Measurements from ENCODE around the gene PARD6G. TPM values are rescaled to one million over a fixed set of nuclear protein-coding genes. Genes with fewer than 3 reads are reported as not detected.

Gene PARD6G
- total and polyA plus RNA-seq, 10 of the 15 experiments (the other 5 are each of a cell fraction or from before 2014, with no cell fraction given) = 0.20 to 2.0 (median 0.60) TPM

DNA sequence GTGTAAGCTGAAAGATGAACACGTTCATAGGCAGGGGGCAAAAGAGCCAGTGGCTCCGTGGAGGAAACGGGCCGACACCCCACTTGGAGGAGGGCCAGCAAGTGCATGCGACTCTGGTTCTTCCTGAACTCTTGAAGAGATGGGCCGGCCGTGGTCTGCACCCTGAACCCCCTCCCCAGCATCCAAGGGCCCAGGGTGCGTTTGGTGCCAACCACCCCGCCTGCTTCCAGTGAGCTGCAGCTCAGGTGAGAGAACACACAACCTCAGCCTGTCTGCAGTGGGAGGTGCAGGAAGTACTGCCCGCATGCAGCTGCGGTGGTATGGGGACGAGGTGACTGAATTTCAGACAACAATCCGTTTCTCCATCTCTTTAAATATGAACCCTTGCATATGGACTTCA is 79.4 kb downstream of the PARD6G start:
- no peaks in the 10 kb centered on the region for H3K27me3 ChIP-seq (replicated peaks in 1 of 2; ENCODE audit: control insufficient read depth in 2 of 2, insufficient read depth in 2 of 2, low read length in 1 of 2)
- no peak for TF ChIP-seq ZNF217 (IDR thresholded peaks at IDR 0.05)
- no peak for TF ChIP-seq BRCA1 (IDR thresholded peaks at IDR 0.05; ENCODE audit: low read depth, low read length)
- no peak for TF ChIP-seq EGR1 (IDR thresholded peaks at IDR 0.05; ENCODE audit: borderline replicate concordance in 1 of 2, low read depth in 2 of 2, low read length in 2 of 2)
- no peak for TF ChIP-seq ESRRA (IDR thresholded peaks at IDR 0.05; ENCODE audit: low read length)
- TF ChIP-seq SREBF2 (IDR thresholded peaks at IDR 0.05; ENCODE audit: low read length) = no peak
- TF ChIP-seq MXI1 (IDR thresholded peaks at IDR 0.05; ENCODE audit: low read depth, low read length) = no peak
- TF ChIP-seq, protein P1, sequence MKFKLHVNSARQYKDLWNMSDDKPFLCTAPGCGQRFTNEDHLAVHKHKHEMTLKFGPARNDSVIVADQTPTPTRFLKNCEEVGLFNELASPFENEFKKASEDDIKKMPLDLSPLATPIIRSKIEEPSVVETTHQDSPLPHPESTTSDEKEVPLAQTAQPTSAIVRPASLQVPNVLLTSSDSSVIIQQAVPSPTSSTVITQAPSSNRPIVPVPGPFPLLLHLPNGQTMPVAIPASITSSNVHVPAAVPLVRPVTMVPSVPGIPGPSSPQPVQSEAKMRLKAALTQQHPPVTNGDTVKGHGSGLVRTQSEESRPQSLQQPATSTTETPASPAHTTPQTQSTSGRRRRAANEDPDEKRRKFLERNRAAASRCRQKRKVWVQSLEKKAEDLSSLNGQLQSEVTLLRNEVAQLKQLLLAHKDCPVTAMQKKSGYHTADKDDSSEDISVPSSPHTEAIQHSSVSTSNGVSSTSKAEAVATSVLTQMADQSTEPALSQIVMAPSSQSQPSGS (IDR thresholded peaks at IDR 0.05; ENCODE audit: low read length) = no peak
- TF ChIP-seq TAF1 (IDR thresholded peaks at IDR 0.05; ENCODE audit: borderline replicate concordance, low read depth, low read length) = no peak
- no peak for TF ChIP-seq PAX5 (IDR thresholded peaks at IDR 0.05; ENCODE audit: borderline replicate concordance, low read depth, low read length)
- TF ChIP-seq, protein P2, sequence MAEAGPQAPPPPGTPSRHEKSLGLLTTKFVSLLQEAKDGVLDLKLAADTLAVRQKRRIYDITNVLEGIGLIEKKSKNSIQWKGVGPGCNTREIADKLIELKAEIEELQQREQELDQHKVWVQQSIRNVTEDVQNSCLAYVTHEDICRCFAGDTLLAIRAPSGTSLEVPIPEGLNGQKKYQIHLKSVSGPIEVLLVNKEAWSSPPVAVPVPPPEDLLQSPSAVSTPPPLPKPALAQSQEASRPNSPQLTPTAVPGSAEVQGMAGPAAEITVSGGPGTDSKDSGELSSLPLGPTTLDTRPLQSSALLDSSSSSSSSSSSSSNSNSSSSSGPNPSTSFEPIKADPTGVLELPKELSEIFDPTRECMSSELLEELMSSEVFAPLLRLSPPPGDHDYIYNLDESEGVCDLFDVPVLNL (IDR thresholded peaks at IDR 0.05; ENCODE audit: low read depth, low read length) = no peak
- TF ChIP-seq SPI1 (IDR thresholded peaks at IDR 0.05; ENCODE audit: borderline replicate concordance, insufficient read depth, low read depth, low read length) = no peak
- TF ChIP-seq, protein P3, sequence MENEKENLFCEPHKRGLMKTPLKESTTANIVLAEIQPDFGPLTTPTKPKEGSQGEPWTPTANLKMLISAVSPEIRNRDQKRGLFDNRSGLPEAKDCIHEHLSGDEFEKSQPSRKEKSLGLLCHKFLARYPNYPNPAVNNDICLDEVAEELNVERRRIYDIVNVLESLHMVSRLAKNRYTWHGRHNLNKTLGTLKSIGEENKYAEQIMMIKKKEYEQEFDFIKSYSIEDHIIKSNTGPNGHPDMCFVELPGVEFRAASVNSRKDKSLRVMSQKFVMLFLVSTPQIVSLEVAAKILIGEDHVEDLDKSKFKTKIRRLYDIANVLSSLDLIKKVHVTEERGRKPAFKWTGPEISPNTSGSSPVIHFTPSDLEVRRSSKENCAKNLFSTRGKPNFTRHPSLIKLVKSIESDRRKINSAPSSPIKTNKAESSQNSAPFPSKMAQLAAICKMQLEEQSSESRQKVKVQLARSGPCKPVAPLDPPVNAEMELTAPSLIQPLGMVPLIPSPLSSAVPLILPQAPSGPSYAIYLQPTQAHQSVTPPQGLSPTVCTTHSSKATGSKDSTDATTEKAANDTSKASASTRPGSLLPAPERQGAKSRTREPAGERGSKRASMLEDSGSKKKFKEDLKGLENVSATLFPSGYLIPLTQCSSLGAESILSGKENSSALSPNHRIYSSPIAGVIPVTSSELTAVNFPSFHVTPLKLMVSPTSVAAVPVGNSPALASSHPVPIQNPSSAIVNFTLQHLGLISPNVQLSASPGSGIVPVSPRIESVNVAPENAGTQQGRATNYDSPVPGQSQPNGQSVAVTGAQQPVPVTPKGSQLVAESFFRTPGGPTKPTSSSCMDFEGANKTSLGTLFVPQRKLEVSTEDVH (IDR thresholded peaks at IDR 0.05; ENCODE audit: low read depth, partially characterized antibody) = no peak
- H3K4me1 ChIP-seq (ENCODE audit: control insufficient read depth, insufficient read depth, low read length) = no peaks in the 10 kb centered on the region
- H3K27ac ChIP-seq (ENCODE audit: control insufficient read depth, insufficient read depth) = no peak overlapping the region
- H2AFZ ChIP-seq (ENCODE audit: control insufficient read depth, low read depth, low read length) = no peak overlapping the region
- no peak for DNase-seq (ENCODE audit: low read depth, low spot score)
- ATAC-seq = no peak
- in situ Hi-C loops (cut with MboI) = no loop called here
- ChIA-PET RAD21 (ENCODE audit: unreplicated experiment) (no interaction called here), POLR2A (interaction anchor here (0.7 kb wide), 1 partner anchor 12 kb away, joined by 3 read pairs; no protein-coding TSS in a partner anchor), CTCF (interaction anchor here (1.2 to 4.6 kb wide), 3 partner anchors 10 to 89 kb away, joined by 3 to 55 read pairs (median 19); no protein-coding TSS in a partner anchor), SMC1A (ENCODE audit: uncharacterized antibody, unreplicated experiment) (no interaction called here)
- H3K36me3 ChIP-seq (ENCODE audit: control insufficient read depth in 2 of 2, insufficient read depth in 2 of 2, low read length in 1 of 2) = no peaks in the 10 kb centered on the region
- no peak overlapping the region for H3K4me3 ChIP-seq
- H3K4me2 ChIP-seq (ENCODE audit: control insufficient read depth, insufficient read depth) = no peak overlapping the region
- 45% methylated on average over 13 of the region's 13 CpGs for WGBS (ENCODE audit: insufficient coverage, insufficient replicate concordance, low lambda C conversion rate, missing lambda C conversion rate)
- no peaks in the 10 kb centered on the region for H4K20me1 ChIP-seq (ENCODE audit: control insufficient read depth, insufficient read depth)
- no peak overlapping the region for H3K9ac ChIP-seq (ENCODE audit: control insufficient read depth, insufficient read depth, low read length)
- H3K9me3 ChIP-seq (replicated peaks; ENCODE audit: control insufficient read depth, insufficient read depth, low read length) = peaks cover 3% of the 10 kb centered on the region; the same call in 2 of the 3 replicates
- intact Hi-C loops (cut with micrococcal nuclease; ENCODE audit: unreplicated experiment) = no loop called here
- no TSS peak for BruUV-seq (replicated peaks)
- no peaks in the 10 kb centered on the region for H3K79me2 ChIP-seq (ENCODE audit: control insufficient read depth, insufficient read depth, low read length)
- no peak for FAIRE-seq

All from GM12878 (cell line).